ENCODE results near the gene PNMA6E. TPM values are rescaled to one million over a fixed set of nuclear protein-coding genes. Genes with fewer than 3 reads are reported as not detected.

PNMA6E gene
- total RNA-seq, 2 experiments from 2014 or later = not detected

GRCh38 chrX:153434801-153435200, 33.7 kb upstream of the PNMA6E start:
- intact Hi-C loops (cut with micrococcal nuclease) = no loop called here
- CTCF ChIA-PET = no interaction called here
- peaks cover 6% of the 10 kb centered on the region for H3K27me3 Mint-ChIP-seq
- POLR2A ChIA-PET = no interaction called here
- no peaks in the 10 kb centered on the region for H3K9me3 Mint-ChIP-seq
- H3K4me1 Mint-ChIP-seq (ENCODE audit: low read depth) = no peaks in the 10 kb centered on the region
- H3K4me3 Mint-ChIP-seq = no peak overlapping the region
- no peak for TF ChIP-seq CTCF (IDR thresholded peaks at IDR 0.05)
- H3K36me3 Mint-ChIP-seq (ENCODE audit: low read depth) = no peaks in the 10 kb centered on the region
- no peak overlapping the region for H3K27ac Mint-ChIP-seq
- no peak for DNase-seq
- ATAC-seq = no peak

- H3K4me3 Mint-ChIP-seq = no peak overlapping the region
- no peak overlapping the region for H3K27ac Mint-ChIP-seq
- no peak for TF ChIP-seq CTCF (IDR thresholded peaks at IDR 0.05)
- ATAC-seq = no peak
- intact Hi-C loops (cut with micrococcal nuclease) = no loop called here
- H3K4me1 Mint-ChIP-seq (ENCODE audit: low read depth) = no peaks in the 10 kb centered on the region
- H3K36me3 Mint-ChIP-seq (ENCODE audit: low read depth) = no peaks in the 10 kb centered on the region
- POLR2A ChIA-PET = no interaction called here
- CTCF ChIA-PET = interaction anchor here (0.6 kb wide), 1 partner anchor 28 kb away, joined by 3 read pairs; no protein-coding TSS in a partner anchor
- no peak for DNase-seq
- H3K9me3 Mint-ChIP-seq = no peaks in the 10 kb centered on the region
- H3K27me3 Mint-ChIP-seq = peaks cover 4% of the 10 kb centered on the region
These were observed 32.7 kb upstream of the PNMA6E start for GRCh38 chrX:153433781-153434285.

- no peak overlapping the region for H3K27ac Mint-ChIP-seq
- H3K4me3 Mint-ChIP-seq = no peak overlapping the region
- no peaks in the 10 kb centered on the region for H3K36me3 Mint-ChIP-seq (ENCODE audit: low read depth)
- CTCF ChIA-PET = no interaction called here
- intact Hi-C loops (cut with micrococcal nuclease) = no loop called here
- POLR2A ChIA-PET = no interaction called here
- no peaks in the 10 kb centered on the region for H3K4me1 Mint-ChIP-seq (ENCODE audit: low read depth)
- peaks cover 2% of the 10 kb centered on the region for H3K27me3 Mint-ChIP-seq
- DNase-seq = no peak
- no peaks in the 10 kb centered on the region for H3K9me3 Mint-ChIP-seq
- ATAC-seq = no peak
- no peak for TF ChIP-seq CTCF (IDR thresholded peaks at IDR 0.05)
These were observed 32.1 kb upstream of the PNMA6E start for GRCh38 chrX:153433161-153433680.

GRCh38 chrX:153430796-153431195, 29.6 kb upstream of the PNMA6E start:
- Mint-ChIP-seq H3K4me3 (no peak overlapping the region), H3K9me3 (peaks cover 3% of the 10 kb centered on the region), H3K4me1 (ENCODE audit: low read depth) (no peaks in the 10 kb centered on the region), H3K27ac (no peak overlapping the region), H3K36me3 (ENCODE audit: low read depth) (no peaks in the 10 kb centered on the region), H3K27me3 (peaks cover 2% of the 10 kb centered on the region)
- DNase-seq (no peak), ATAC-seq (no peak)
- intact Hi-C loops (cut with micrococcal nuclease) = no loop called here
- CTCF ChIA-PET = no interaction called here
- POLR2A ChIA-PET = no interaction called here
- no peak for TF ChIP-seq CTCF (IDR thresholded peaks at IDR 0.05)

- H3K4me3 Mint-ChIP-seq = no peak overlapping the region
- peaks cover 2% of the 10 kb centered on the region for H3K27me3 Mint-ChIP-seq
- ATAC-seq (no peak), DNase-seq (no peak)
- ChIA-PET POLR2A (no interaction called here), CTCF (no interaction called here)
- intact Hi-C loops (cut with micrococcal nuclease) = no loop called here
- no peaks in the 10 kb centered on the region for H3K36me3 Mint-ChIP-seq (ENCODE audit: low read depth)
- H3K27ac Mint-ChIP-seq = no peak overlapping the region
- peaks cover 3% of the 10 kb centered on the region for H3K9me3 Mint-ChIP-seq
- no peak for TF ChIP-seq CTCF (IDR thresholded peaks at IDR 0.05)
- H3K4me1 Mint-ChIP-seq (ENCODE audit: low read depth) = no peaks in the 10 kb centered on the region
These were observed 25.1 kb upstream of the PNMA6E start for GRCh38 chrX:153426204-153426603.
